K562 (cell line): ENCODE results near the gene PPP6C. TPM values are rescaled to one million over a fixed set of nuclear protein-coding genes. Genes with fewer than 3 reads are reported as not detected.

Source experiments
- polyA plus RNA-seq, 8 experiments: library from polyadenylated mRNA; depleted of rRNA in 4 of 8; stranded (reverse) in 5 of 8; unstranded in 3 of 8; fragments of >200 nt; fragmentation: Nextera tagmentation in 2 of 8; fragmentation: Illumina TruSeq in 1 of 8; extraction: Ambion mirVana in 2 of 8; extraction: Trizol in 1 of 8; gene quantifications; 2 replicates each; pipeline versions ENCODE4 v1.2.1 to v1.2.3, GENCODE V29; 2011 to 2014; ENCODE audit warnings: inconsistent platforms in 1 of 8, missing spikeins in 1 of 8
- total RNA-seq, 7 experiments: library from RNA; depleted of rRNA in 6 of 7; stranded (reverse); fragments of >200 nt in 6 of 7; fragmentation: Illumina TruSeq in 2 of 7; extraction: Trizol in 2 of 7; gene quantifications; 2 replicates each; pipeline versions ENCODE4 v1.2.1 to v1.2.3, GENCODE V29; 2011 to 2021; ENCODE audit warnings: low replicate concordance in 1 of 7

The PPP6C gene
- total and polyA plus RNA-seq, 9 of the 15 experiments (the other 6 are each of a cell fraction or from before 2014, with no cell fraction given): 18.8 to 44.8 (median 38.3) TPM

Other genes starting within 250 kb of the PPP6C start
- 8.5 and 9.6 TPM in 2 replicates for gene GOLGA1, start 248.7 kb downstream of the PPP6C start, total RNA-seq (2014; rRNA removed)
- gene GOLGA1, start 248.7 kb downstream of the PPP6C start, total RNA-seq (2014; rRNA removed; fragmentation: Illumina TruSeq; extraction: Trizol): 7.3 and 10.2 TPM in 2 replicates
- 7.4 and 7.9 TPM in 2 replicates for gene GOLGA1, start 248.7 kb downstream of the PPP6C start, total RNA-seq (2015; rRNA removed; fragmentation: Illumina TruSeq; extraction: Trizol)
- 9.5 and 10.5 TPM in 2 replicates for gene GOLGA1, start 248.7 kb downstream of the PPP6C start, total RNA-seq (2021)
- 15.9 and 18.9 TPM in 2 replicates for gene GOLGA1, start 248.7 kb downstream of the PPP6C start, polyA plus RNA-seq (2011; rRNA removed)
- 6.6 and 8.5 TPM in 2 replicates for gene GOLGA1, start 248.7 kb downstream of the PPP6C start, polyA plus RNA-seq (2014; fragmentation: Illumina TruSeq; extraction: Trizol)
- 1 to 10 TPM; 2.9 to 3.9 TPM for gene GOLGA1, start 248.7 kb downstream of the PPP6C start, polyA plus RNA-seq (2014; fragmentation: Nextera tagmentation; extraction: Ambion mirVana)
- gene GOLGA1, start 248.7 kb downstream of the PPP6C start, polyA plus RNA-seq (2014; rRNA removed): 11.0 and 11.8 TPM in 2 replicates
- 2.3 and 4.0 TPM in 2 replicates for gene SCAI, start 46.3 kb downstream of the PPP6C start, total RNA-seq (2014; rRNA removed)
- gene SCAI, start 46.3 kb downstream of the PPP6C start, total RNA-seq (2014; rRNA removed; fragmentation: Illumina TruSeq; extraction: Trizol): 9.7 and 11.4 TPM in 2 replicates
- 6.2 and 7.0 TPM in 2 replicates for gene SCAI, start 46.3 kb downstream of the PPP6C start, total RNA-seq (2015; rRNA removed; fragmentation: Illumina TruSeq; extraction: Trizol)
- 6.9 and 9.4 TPM in 2 replicates for gene SCAI, start 46.3 kb downstream of the PPP6C start, total RNA-seq (2021)
- gene SCAI, start 46.3 kb downstream of the PPP6C start, polyA plus RNA-seq (2011; rRNA removed): 12.4 and 15.0 TPM in 2 replicates
- gene SCAI, start 46.3 kb downstream of the PPP6C start, polyA plus RNA-seq (2014; fragmentation: Illumina TruSeq; extraction: Trizol): 3.1 and 4.1 TPM in 2 replicates
- gene SCAI, start 46.3 kb downstream of the PPP6C start, polyA plus RNA-seq (2014; fragmentation: Nextera tagmentation; extraction: Ambion mirVana): under 1 TPM; 0.70 to 0.84 TPM
- gene SCAI, start 46.3 kb downstream of the PPP6C start, polyA plus RNA-seq (2014; rRNA removed): 4.2 TPM in 2 replicates
- 38.3 and 52.9 TPM in 2 replicates for gene RABEPK, start 10.7 kb upstream of the PPP6C start, total RNA-seq (2014; rRNA removed)
- gene RABEPK, start 10.7 kb upstream of the PPP6C start, total RNA-seq (2014; rRNA removed; fragmentation: Illumina TruSeq; extraction: Trizol): 46.6 and 50.3 TPM in 2 replicates
- 47.5 and 49.4 TPM in 2 replicates for gene RABEPK, start 10.7 kb upstream of the PPP6C start, total RNA-seq (2015; rRNA removed; fragmentation: Illumina TruSeq; extraction: Trizol)
- 47.4 and 51.5 TPM in 2 replicates for gene RABEPK, start 10.7 kb upstream of the PPP6C start, total RNA-seq (2021)
- gene RABEPK, start 10.7 kb upstream of the PPP6C start, polyA plus RNA-seq (2011; rRNA removed): 68.2 and 68.4 TPM in 2 replicates
- gene RABEPK, start 10.7 kb upstream of the PPP6C start, polyA plus RNA-seq (2014; fragmentation: Illumina TruSeq; extraction: Trizol): 52.7 and 59.3 TPM in 2 replicates
- gene RABEPK, start 10.7 kb upstream of the PPP6C start, polyA plus RNA-seq (2014; fragmentation: Nextera tagmentation; extraction: Ambion mirVana): 100 to 1,000 TPM in 1 of 2 experiments, 10 to 100 TPM in 1; 81.5 to 113 TPM
- 52.8 and 54.2 TPM in 2 replicates for gene RABEPK, start 10.7 kb upstream of the PPP6C start, polyA plus RNA-seq (2014; rRNA removed)
- 96.5 and 110 TPM in 2 replicates for gene HSPA5, start 51.5 kb upstream of the PPP6C start, total RNA-seq (2014; rRNA removed)
- 64.8 and 71.7 TPM in 2 replicates for gene HSPA5, start 51.5 kb upstream of the PPP6C start, total RNA-seq (2014; rRNA removed; fragmentation: Illumina TruSeq; extraction: Trizol)
- gene HSPA5, start 51.5 kb upstream of the PPP6C start, total RNA-seq (2015; rRNA removed; fragmentation: Illumina TruSeq; extraction: Trizol): 54.3 and 55.1 TPM in 2 replicates
- 215 and 223 TPM in 2 replicates for gene HSPA5, start 51.5 kb upstream of the PPP6C start, total RNA-seq (2021)
- 124 and 160 TPM in 2 replicates for gene HSPA5, start 51.5 kb upstream of the PPP6C start, polyA plus RNA-seq (2011; rRNA removed)
- gene HSPA5, start 51.5 kb upstream of the PPP6C start, polyA plus RNA-seq (2014; fragmentation: Illumina TruSeq; extraction: Trizol): 222 and 265 TPM in 2 replicates
- gene HSPA5, start 51.5 kb upstream of the PPP6C start, polyA plus RNA-seq (2014; fragmentation: Nextera tagmentation; extraction: Ambion mirVana): 100 to 1,000 TPM in 1 of 2 experiments, 10 to 100 TPM in 1; 48.0 to 113 TPM
- 156 and 169 TPM in 2 replicates for gene HSPA5, start 51.5 kb upstream of the PPP6C start, polyA plus RNA-seq (2014; rRNA removed)
- 45.3 and 46.0 TPM in 2 replicates for gene GAPVD1, start 72.0 kb upstream of the PPP6C start, total RNA-seq (2014; rRNA removed)
- 66.1 and 71.7 TPM in 2 replicates for gene GAPVD1, start 72.0 kb upstream of the PPP6C start, total RNA-seq (2014; rRNA removed; fragmentation: Illumina TruSeq; extraction: Trizol)
- gene GAPVD1, start 72.0 kb upstream of the PPP6C start, total RNA-seq (2015; rRNA removed; fragmentation: Illumina TruSeq; extraction: Trizol): 52.8 and 56.8 TPM in 2 replicates
- gene GAPVD1, start 72.0 kb upstream of the PPP6C start, total RNA-seq (2021): 62.1 and 65.6 TPM in 2 replicates
- 36.3 TPM in 2 replicates for gene GAPVD1, start 72.0 kb upstream of the PPP6C start, polyA plus RNA-seq (2011; rRNA removed)
- gene GAPVD1, start 72.0 kb upstream of the PPP6C start, polyA plus RNA-seq (2014; fragmentation: Illumina TruSeq; extraction: Trizol): 40.7 and 45.5 TPM in 2 replicates
- gene GAPVD1, start 72.0 kb upstream of the PPP6C start, polyA plus RNA-seq (2014; fragmentation: Nextera tagmentation; extraction: Ambion mirVana): 10 to 100 TPM in 1 of 2 experiments, 1 to 10 TPM in 1; 9.5 to 12.0 TPM
- 25.7 and 28.6 TPM in 2 replicates for gene GAPVD1, start 72.0 kb upstream of the PPP6C start, polyA plus RNA-seq (2014; rRNA removed)